Keratinocyte (primary cell): ENCODE measurements around the gene LRRC70. TPM values are rescaled to one million over a fixed set of nuclear protein-coding genes. Genes with fewer than 3 reads are reported as not detected.

Source experiments
- DNase-seq: peaks from one replicate; pipeline ENCODE4 v3.0.0-alpha.2; 2011; ENCODE audit warnings: low read depth, missing footprints, low spot score
- FAIRE-seq: peaks from 2 replicates; lab custom pipeline; 2011; peaks lifted over from hg19 to GRCh38; lab: Jason Lieb, UNC
- H2AFZ ChIP-seq: 2 replicates; pipeline ENCODE4 v1.6.0; 2012; ENCODE audit warnings: low read length, control low read depth, inconsistent platforms; ENCODE audit not compliant: control insufficient read depth
- H3K27ac ChIP-seq: 2 replicates; pipeline ENCODE4 v1.5.1; 2011; ENCODE audit warnings: low read length; ENCODE audit not compliant: control insufficient read depth, insufficient read depth
- H3K27me3 ChIP-seq: 3 replicates; pipeline ENCODE4 v1.6.0; 2011; ENCODE audit warnings: low read length; ENCODE audit not compliant: control insufficient read depth, insufficient read depth; ENCODE audit errors: extremely low read depth
- H3K36me3 ChIP-seq, 2 experiments: 2 replicates in 1 of 2; 3 replicates in 1 of 2; pipeline ENCODE4 v1.5.1; 2011; ENCODE audit warnings: low read length in 2 of 2, mild to moderate bottlenecking in 1 of 2; ENCODE audit not compliant: control insufficient read depth in 2 of 2, insufficient read depth in 2 of 2; ENCODE audit errors: extremely low read depth in 1 of 2
- H3K4me1 ChIP-seq: 3 replicates; pipeline ENCODE4 v1.5.1; 2011; ENCODE audit warnings: low read length; ENCODE audit not compliant: control insufficient read depth, insufficient read depth; ENCODE audit errors: extremely low read depth
- H3K4me2 ChIP-seq: 3 replicates; pipeline ENCODE4 v1.6.0; 2011; ENCODE audit warnings: low read depth, low read length; ENCODE audit not compliant: control insufficient read depth, insufficient read depth; ENCODE audit errors: extremely low read depth
- H3K4me3 ChIP-seq, 3 experiments: fragments of 200-600 bp in 1 of 3; sonication (generic) in 1 of 3; 2 replicates in 2 of 3; 3 replicates in 1 of 3; pipeline ENCODE4 v1.5.1; 2011 to 2016; ENCODE audit warnings: low read length in 3 of 3, mild to moderate bottlenecking in 3 of 3, control low read depth in 2 of 3, inconsistent platforms in 1 of 3, low read depth in 1 of 3, mixed read lengths in 1 of 3, mixed run types in 1 of 3, moderate library complexity in 1 of 3; ENCODE audit not compliant: control insufficient read depth in 2 of 3, insufficient read depth in 2 of 3; ENCODE audit errors: extremely low read depth in 1 of 3
- H3K79me2 ChIP-seq: 2 replicates; pipeline ENCODE4 v1.6.0; 2012; ENCODE audit warnings: low read length; ENCODE audit not compliant: control insufficient read depth, insufficient read depth
- H3K9ac ChIP-seq: 3 replicates; pipeline ENCODE4 v1.6.0; 2011; ENCODE audit warnings: low read length; ENCODE audit not compliant: control insufficient read depth, insufficient read depth; ENCODE audit errors: extremely low read depth
- H3K9me1 ChIP-seq: 3 replicates; pipeline ENCODE4 v1.6.0; 2011; ENCODE audit warnings: low read length; ENCODE audit not compliant: control insufficient read depth, insufficient read depth; ENCODE audit errors: extremely low read depth
- H3K9me3 ChIP-seq: 2 replicates; pipeline ENCODE4 v1.5.1; 2012; ENCODE audit warnings: low read depth, low read length; ENCODE audit not compliant: control insufficient read depth
- H4K20me1 ChIP-seq: 3 replicates; pipeline ENCODE4 v1.6.0; 2011; ENCODE audit warnings: low read length; ENCODE audit not compliant: control insufficient read depth, insufficient read depth; ENCODE audit errors: extremely low read depth
- CTCF ChIP-seq, 3 experiments: IDR thresholded peaks in 1 of 3; conservative IDR thresholded peaks in 1 of 3; optimal IDR thresholded peaks in 1 of 3; 2 replicates in 2 of 3; 3 replicates in 1 of 3; pipeline versions ENCODE3 to v1.5.1; 2011; ENCODE audit warnings: low read length in 3 of 3, mild to moderate bottlenecking in 3 of 3, moderate library complexity in 2 of 3, control low read depth in 1 of 3, inconsistent platforms in 1 of 3; ENCODE audit not compliant: insufficient read depth in 2 of 3; ENCODE audit errors: extremely low read depth in 1 of 3
- EZH2 ChIP-seq: IDR thresholded peaks from one replicate; pipeline ENCODE4 v1.6.1; 2012; ENCODE audit warnings: inconsistent platforms, mild to moderate bottlenecking, low read length, moderate library complexity
- dilution Hi-C: fragments of 300-500 bp; cut with MboI; formaldehyde crosslinking; loops from one replicate; pipeline ENCODE4 v1.7.0; 2020; ENCODE audit warnings: low sequenced_read_pairs; ENCODE audit not compliant: extremely low pct_ligation_motif_present
- polyA minus RNA-seq, 3 experiments: library from RNA; depleted of rRNA, polyadenylated mRNA; stranded (reverse); fragments of >200 nt; gene quantifications; 1 replicate in 1 of 3; 2 replicates in 1 of 3; 3 replicates in 1 of 3; pipeline ENCODE4 v1.2.3, GENCODE V29; 2011
- polyA plus RNA-seq, 5 experiments: library from polyadenylated mRNA; depleted of rRNA in 3 of 5; stranded (reverse) in 3 of 5; stranded (forward) in 1 of 5; unstranded in 1 of 5; fragments of >200 nt; gene quantifications; 1 replicate in 1 of 5; 2 replicates in 3 of 5; 3 replicates in 1 of 5; pipeline versions ENCODE4 v1.2.1 to v1.2.3, GENCODE V29; 2011 to 2012; ENCODE audit warnings: missing spikeins in 2 of 5, low read depth in 1 of 5, low replicate concordance in 1 of 5

LRRC70 gene
- polyA plus RNA-seq: 0.21 to 0.34 TPM (median 0.22 TPM) in 3 replicates
- not detected for polyA plus RNA-seq (2011; ENCODE audit: low read depth)
- 0.16 TPM in 1 of 2 replicates, not detected in the other for polyA plus RNA-seq (2011; cell fraction: cytosol; rRNA removed)
- polyA plus RNA-seq (2011; cell fraction: nucleus; rRNA removed): 0.48 and 1.1 TPM in 2 replicates
- polyA plus RNA-seq (2012; ENCODE audit: low replicate concordance): 0.13 and 0.45 TPM in 2 replicates
- 0.99 to 3.1 TPM in 2 of 3 replicates, not detected in the other for polyA minus RNA-seq
- not detected for polyA minus RNA-seq (2011; cell fraction: cytosol; rRNA and poly(A)+ RNA removed)
- polyA minus RNA-seq (2011; cell fraction: nucleus; rRNA and poly(A)+ RNA removed): 2.7 and 6.4 TPM in 2 replicates

GRCh38 chr5:62578540-62578939, at the start of gene LRRC70:
TSS of gene LRRC70 (plus strand) at chr5:62578819. CDS start at chr5:62579439, 620 bp downstream.
- dilution Hi-C loops: no loop called here
- no peak within 1 kb of the TSS for H2AFZ ChIP-seq
- H3K27me3 ChIP-seq: no peaks in the 10 kb centered on the region
- no peaks in the 10 kb centered on the region for H3K9me3 ChIP-seq
- H3K9me1 ChIP-seq: no peaks in the 10 kb centered on the region
- no peak within 1 kb of the TSS for H3K4me3 ChIP-seq
- H3K27ac ChIP-seq: no peak within 1 kb of the TSS
- no peaks in the 10 kb centered on the region for H4K20me1 ChIP-seq
- H3K4me1 ChIP-seq: no peaks in the 10 kb centered on the region
- no peak for DNase-seq
- H3K79me2 ChIP-seq: no peaks in the 10 kb centered on the region
- TF ChIP-seq CTCF (optimal IDR thresholded peaks at IDR 0.05 in 1 of 3, IDR thresholded peaks at IDR 0.05 in 1 of 3, conservative IDR thresholded peaks at IDR 0.05 in 1 of 3; ENCODE audit: extremely low read depth in 1 of 3, insufficient read depth in 2 of 3, low read length in 3 of 3) (no peak), EZH2 (no peak)
- no peak within 1 kb of the TSS for H3K4me2 ChIP-seq
- no peak for FAIRE-seq
- no peak within 1 kb of the TSS for H3K9ac ChIP-seq
- H3K36me3 ChIP-seq: no peaks in the 10 kb centered on the region

GRCh38 chr5:62533597-62533996, 45.0 kb upstream of the LRRC70 start:
- H3K27me3 ChIP-seq: no peaks in the 10 kb centered on the region
- TF ChIP-seq CTCF (optimal IDR thresholded peaks at IDR 0.05 in 1 of 3, IDR thresholded peaks at IDR 0.05 in 1 of 3, conservative IDR thresholded peaks at IDR 0.05 in 1 of 3; ENCODE audit: extremely low read depth in 1 of 3, insufficient read depth in 2 of 3, low read length in 3 of 3): no peak
- TF ChIP-seq EZH2: no peak
- H3K79me2 ChIP-seq: no peaks in the 10 kb centered on the region
- H3K27ac ChIP-seq: no peak overlapping the region
- H3K4me3 ChIP-seq: no peak overlapping the region
- no peaks in the 10 kb centered on the region for H3K9me1 ChIP-seq
- no peak overlapping the region for H3K9ac ChIP-seq
- FAIRE-seq (no peak), DNase-seq (no peak)
- H2AFZ ChIP-seq: no peak overlapping the region
- dilution Hi-C loops: no loop called here
- no peaks in the 10 kb centered on the region for H3K4me1 ChIP-seq
- H3K4me2 ChIP-seq: no peak overlapping the region
- H4K20me1 ChIP-seq: no peaks in the 10 kb centered on the region
- H3K9me3 ChIP-seq: no peaks in the 10 kb centered on the region
- peaks cover 0 to 2% of the 10 kb centered on the region in 2 experiments for H3K36me3 ChIP-seq
